NCI-H1105 treated with DMSO at 0.1 percent for 48 hours (cell line): Measurements from ENCODE around the gene RUNX1.

Experiments
- DNase-seq: peaks from one replicate; lab custom pipeline; 2025; lab: John Stamatoyannopoulos, UW

The RUNX1 gene

DNA sequence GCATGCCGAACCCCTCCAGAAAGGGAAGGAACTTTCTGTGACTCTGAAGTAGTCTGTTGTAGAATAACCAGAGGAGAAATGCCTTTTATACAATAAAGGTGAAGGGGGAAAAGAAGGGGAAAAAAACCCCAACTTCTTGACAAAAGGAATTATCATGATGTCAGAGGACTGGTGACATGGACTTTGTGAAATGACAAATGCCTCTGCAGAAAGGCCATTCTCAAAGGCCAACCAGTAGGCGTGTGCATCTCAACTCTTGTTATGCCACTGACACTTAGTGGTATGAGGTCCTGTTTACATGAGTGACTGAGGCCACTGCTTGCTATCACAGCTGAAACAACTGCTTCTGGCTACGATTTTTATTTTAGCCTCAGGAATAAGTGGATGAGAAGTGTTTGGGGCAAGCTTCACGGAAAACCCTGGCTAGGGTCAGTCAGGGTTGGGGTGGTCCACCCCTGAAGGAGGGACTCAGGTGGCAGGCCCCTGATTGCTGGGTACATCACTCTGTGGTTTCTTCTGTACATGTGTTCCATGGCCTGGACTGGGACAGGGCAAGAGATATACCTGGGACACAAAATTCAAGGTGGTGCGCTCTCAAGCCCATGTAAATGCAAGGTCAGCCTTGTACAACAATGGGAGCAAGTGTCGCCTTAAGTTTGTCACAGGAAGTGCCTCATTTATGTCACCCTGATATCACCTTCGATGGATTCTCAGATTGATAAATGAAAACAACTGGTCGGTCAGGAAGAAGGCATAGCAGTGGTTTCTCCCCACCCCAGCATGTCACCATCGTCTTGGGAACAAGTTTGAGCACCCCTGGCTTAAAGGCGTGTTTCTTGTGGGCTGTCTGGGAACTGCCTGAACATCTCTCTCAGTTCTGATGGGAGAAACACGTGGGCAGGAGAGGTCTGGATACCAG is 12.4 kb downstream of the RUNX1 start:
- DNase-seq: no peak

DNA sequence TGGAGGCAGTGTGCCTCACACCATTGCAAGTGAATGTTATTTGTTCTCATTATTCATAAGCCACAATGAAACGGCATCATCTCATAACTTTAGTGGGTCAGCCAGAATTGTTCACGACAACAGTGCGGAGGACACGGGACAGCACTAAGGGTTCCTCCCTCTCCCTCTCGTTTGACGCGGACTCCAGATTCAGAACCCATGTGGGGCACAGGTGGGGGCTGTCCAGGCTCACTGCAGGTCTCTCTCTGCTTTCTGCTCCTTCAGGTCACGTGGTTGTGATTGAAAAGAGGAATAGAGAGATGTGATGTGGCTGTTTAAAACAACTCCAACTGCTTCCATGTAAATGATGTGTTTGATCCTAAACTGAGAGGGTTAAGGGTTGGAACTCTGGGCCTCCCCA is 13.5 kb downstream of the RUNX1 start:
- no peak for DNase-seq

DNA sequence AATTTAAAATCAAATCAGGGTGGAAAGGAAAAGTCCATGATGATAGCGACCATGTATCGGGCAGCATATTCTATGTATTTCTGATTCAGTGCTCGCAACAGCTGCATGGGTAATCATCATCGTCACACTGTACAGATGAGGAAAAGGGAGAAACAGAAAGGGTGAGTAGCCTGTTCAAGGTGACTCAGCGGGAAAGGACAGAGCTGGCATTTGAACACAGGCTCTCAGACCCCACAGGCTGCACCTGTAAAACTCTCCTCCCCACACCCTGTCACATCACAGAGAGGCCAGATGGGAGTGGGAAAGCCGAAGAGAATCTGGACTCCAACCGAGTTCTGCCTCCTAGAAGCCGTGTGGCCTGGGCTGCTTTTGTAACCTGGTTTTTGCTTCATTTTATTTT is 14.0 kb downstream of the RUNX1 start:
- DNase-seq: no peak

DNA sequence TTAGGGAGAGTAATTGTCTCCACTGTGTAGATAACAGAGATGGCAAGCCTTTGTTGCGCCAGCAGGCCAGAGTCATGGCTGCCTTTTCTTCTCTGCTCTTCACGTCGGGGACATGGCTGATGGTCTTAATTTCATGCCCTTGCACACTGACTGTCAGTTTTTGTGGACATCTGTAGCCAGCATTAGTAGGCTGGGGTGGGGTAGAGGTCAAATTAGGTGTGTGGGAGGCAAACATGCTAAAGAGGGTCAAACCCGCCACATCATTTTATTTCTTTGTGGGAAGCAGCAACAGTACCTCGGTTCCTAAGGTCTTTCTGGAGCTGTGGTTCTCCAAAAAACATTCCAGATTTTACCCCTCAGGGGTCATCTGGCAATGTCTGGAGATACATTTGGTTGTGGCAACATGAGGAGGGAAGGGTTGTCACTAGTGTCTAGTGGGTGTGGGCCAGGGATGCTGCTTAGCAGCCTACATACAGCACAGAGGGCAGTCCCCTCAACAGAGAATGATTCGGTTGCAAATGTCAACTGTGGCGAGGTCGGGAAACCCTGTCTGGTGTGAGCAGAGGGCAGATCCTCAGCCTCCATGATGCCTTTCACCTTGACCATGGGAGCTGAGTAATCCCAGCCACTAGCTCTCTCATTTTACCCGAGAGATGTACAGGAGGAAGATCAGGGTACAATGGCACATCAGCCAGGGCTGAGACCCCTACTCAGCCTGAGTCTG is 14.7 kb downstream of the RUNX1 start:
- DNase-seq: no peak

DNA sequence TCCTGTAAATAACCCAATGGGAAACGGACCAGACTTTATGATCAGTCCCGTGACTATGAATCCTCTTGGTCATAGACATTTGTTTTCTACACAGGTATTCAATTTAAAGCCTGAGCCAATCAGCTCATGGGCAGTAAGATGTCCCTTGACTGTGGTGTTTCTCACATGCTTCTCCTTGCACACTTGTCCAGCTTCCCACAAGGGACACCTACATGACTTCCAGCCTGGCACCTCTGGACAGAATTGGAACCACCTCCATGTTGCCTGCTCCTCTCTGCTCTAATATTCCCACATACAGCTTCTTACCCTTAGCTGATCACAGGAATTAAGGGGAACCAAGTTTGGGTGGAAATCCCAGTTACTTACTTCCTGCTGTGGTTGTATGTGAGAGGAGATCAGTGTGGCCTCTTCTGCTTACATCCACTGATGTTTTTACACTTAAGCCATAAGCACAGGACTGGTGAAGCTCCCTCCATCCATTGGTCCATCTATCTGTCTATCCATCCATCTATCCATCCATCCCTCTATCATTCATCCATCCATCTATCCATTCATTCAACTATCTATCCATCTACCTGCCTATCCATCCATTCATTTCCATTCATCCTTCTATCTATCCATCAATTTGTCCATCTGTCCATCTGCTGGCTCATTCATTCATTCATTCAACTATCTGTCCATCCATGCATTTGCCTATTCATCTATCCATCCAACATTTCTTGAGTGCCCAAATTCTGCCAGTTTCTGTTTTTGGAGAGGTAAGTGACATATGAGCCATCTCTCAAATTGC is 16.4 kb downstream of the RUNX1 start:
- no peak for DNase-seq

DNA sequence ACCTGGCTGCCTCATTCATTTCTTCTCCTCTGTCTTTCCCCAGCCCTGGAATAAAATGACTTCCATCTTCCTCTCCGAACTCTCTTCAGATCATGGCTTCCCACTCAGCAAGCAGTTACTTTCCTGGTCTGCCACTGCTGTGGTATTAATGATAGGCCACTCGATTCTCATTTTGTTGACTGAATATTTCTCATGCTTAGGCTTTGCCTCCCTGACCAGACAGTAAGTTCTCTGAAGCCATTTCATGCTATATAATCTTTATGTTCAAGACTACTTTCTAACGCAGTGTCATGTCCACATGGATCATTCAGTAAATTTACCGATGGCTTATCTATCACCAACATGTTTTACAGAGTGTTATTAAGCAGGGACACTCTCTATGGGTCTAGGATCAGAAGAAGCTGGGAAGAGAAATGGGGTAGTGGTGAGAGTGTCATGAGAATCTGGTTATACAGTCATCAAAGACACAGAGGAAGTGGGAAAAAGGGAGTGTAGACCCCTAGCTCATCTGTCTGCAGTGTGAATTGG is 20.6 kb downstream of the RUNX1 start:
- no peak for DNase-seq

DNA sequence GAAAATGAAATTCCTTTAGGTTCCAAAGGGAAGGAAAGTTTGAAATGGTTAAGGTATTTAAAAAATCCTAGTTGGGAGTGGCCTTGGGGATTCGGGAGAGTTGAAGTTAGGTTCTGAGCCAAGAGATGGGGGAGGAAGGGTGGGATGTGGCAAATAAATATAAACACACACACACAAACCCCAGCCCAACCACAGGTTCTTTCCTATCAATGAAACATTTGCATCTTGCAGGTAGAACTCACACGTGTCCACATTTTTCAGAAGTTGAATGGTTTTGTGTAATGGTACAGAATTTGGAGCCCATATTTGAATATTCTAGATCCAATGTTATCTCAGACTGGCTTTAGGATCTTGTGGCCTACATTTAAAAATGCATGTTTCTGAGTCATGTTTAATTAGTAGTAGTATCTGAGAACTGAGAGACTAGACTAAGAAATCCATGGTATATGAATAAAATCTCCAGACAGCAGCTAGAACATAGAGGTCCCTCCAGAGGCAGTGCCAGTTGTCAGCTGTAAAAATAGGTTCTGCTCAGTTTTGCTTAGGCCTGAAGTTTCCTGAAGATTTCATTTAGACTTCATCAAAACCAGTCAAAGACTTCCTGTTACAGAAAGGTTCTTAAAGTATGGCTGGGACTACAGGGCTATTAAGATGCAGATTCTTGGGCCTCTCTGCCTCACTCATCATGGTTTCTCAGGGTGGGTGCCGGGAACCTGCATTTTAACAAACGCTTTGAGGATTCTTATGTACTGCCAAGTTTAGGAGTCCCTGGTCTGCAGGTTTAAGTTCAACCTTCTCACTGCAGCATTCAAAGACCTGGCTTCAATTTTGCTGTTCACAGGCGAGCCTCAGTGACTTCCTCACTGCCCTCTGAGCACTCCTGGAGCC is 21.3 kb downstream of the RUNX1 start:
- DNase-seq: no peak

DNA sequence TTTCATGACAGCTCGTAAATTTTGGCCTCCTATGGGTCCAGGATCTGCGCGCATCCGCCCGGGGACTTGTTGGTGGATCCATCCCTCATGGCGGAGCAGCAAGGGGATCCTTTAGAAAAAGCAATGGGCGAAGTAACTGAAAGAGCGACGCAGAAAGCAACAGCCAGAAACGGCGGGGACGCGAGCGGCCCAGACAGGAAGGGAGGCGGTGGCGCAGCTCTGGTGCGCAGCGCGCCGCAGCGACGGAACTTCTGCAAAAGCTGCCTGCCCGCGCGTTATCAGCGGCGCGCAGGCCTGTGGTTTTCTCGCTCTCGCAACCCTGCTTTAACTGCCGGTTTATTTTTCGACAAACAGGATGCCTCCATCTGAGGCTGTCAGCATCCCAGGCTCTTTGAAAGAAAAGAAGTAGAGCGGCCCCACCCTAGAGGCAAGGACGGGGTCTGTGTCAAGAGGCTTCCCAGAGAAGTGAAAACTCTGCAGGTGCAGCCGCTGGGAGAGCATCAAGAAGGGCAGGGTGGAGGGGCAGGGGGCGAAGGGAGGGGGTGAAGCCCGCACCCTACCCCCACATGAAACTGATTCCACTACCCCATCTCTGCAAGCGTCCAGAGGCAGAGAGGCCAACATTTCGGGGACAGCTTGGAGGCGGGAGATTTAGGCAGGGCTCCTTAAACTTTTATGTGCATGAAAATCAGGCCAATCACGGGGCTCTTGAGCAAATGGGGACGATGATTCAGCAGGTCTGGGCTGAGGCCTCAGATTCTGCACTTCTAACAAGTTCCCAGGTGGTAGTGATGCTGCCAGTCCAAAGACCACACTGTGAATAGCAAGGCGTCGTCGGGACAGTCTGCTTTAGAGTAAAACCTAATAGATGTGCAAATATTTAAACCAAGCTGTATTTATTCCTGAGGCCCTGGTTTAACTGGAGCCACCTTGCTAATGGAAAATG is 22.2 kb downstream of the RUNX1 start:
- no peak for DNase-seq

DNA sequence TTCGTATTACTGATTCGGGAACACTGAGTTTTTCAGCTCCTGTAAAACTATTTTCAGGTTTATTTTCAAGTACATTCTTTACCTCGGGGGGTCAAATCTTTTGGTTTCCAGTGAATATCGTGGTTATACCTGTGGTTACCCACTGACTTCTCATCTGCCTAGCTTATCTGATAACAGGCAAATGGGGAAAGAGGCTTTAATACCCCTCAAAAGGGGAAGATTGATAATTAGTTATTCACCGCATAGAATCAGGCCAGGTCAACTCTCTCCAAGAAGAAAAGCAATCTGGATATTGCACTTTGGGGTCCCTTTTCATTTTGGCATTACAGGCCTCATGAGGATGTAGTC is 23.0 kb downstream of the RUNX1 start:
- DNase-seq: no peak

DNA sequence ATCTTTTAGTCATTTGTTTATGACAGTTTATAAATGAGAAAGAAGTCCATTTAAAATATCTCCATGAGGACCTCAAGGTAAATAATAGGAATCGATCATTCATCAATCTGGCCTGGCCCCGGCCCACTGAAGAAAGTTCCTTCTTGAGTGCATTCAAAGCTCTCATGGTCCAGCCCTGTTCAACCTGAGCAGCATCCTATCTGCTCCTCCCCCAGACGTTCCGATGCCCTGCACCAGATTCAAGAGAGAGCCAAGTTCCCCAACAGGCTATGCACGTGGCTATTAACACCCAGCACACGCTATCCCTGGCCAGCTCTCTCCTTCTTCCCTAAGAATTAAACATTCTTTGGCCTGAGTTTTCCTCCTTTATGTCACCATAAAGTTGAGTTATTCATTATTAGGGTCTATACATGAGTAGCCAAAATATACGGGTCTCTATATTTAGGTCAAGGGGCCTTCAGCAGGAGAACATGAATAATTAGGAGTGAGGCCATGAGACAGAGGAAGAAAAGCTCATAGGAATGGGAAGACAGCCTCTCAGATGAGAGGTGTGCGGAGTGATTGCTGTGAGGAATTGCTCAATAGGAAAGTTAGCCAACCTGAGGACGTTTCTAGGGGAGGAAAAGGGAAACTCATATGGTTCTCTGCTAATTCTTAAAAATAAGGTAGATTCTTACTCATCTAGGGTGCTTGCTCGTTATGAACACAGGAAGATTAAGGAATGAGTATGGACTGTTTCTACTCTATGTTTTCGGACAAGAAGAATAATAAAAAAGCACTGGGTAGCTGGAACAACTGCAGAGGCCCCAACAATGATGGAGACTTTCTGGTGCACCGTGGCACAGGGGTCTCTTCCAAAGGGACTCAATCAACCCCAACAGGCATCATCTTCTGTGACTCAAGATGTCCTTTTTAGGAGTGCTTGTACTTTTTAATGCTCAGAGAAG is 23.6 kb downstream of the RUNX1 start:
- no peak for DNase-seq

DNA sequence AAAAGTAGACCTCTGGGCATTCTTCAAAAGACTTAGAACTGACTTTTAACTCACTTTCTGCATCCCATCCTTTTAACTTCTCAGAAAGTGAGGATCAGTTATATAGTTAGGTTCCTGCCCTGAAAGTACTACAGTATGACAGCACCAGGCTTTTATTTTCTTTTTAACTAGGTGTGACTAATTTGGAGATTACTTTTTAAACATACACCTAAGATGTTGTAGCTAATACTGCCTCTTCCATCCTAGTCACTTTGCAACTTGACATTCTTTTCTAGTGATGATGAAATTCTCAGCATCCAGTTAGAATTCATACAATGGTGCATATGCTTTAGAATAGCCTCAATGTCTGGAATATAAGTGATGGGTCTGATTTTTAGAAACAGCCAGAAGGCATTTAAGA is 24.6 kb downstream of the RUNX1 start:
- no peak for DNase-seq

DNA sequence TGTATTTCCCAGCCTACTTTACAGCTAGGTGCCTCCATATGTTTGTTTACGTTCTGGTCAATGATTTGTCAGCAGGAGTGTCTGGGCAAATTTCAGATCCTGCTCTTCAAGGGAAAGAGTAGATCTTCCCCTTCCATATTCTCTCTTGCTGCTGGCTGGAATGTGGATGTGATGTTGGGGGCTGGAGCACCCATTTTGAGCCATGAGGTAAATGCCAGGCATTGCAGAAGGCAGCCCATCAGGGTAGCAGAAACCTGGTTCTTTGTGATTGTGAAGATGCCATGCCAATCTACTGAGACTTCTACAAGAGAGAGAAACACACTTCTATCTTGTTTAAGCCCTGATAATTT is 25.1 kb downstream of the RUNX1 start:
- no peak for DNase-seq

DNA sequence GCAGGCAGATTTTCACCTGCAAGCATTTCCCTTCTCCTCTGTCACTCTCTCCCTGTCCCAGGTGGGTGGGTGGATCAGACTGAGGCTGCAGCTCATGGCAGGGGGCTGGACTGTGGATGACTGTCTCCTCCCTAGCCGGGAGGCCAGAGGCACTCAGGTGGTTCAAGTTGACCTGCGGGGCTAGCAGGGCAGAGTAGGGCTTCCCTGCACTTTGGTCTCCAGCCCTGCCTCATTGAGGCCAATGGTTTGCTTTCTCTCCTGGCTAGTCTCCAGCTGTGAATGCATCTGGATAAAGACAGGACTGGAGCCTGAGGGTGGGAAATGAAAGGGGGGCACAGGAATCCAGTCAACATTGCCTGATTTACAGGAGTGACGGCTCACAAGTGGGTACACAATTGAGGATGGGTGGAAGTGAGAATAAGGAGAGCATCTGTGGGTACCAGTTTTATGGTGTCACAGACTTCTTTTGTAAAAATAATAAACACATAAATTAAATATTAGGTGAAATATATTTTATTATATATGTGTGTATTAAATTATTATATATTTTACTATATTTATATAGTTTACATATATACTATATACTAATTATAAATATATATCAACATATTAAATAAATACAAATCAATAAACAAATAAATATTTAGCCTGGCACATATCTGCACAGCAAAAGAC is 25.6 kb downstream of the RUNX1 start:
- DNase-seq: no peak

DNA sequence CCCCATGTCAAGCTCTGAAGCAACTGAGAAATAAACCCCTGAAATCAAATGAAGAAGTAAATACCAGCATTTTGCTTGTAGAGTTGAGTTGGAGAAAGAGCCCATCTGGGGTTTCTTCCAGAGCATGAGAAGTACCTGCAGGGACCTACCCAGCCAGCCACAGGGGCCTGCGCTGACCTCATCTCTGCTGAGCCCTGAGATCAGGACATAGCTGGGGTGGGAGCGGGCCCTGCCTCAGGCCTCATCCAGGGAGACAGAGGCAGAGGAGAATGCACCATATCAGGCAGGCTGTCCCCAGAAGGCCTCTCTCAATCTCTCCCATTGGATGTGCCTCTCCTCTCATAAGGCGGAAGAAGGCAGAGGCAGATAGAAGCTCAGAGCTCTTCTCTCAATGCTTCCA is 27.6 kb downstream of the RUNX1 start:
- DNase-seq: no peak

DNA sequence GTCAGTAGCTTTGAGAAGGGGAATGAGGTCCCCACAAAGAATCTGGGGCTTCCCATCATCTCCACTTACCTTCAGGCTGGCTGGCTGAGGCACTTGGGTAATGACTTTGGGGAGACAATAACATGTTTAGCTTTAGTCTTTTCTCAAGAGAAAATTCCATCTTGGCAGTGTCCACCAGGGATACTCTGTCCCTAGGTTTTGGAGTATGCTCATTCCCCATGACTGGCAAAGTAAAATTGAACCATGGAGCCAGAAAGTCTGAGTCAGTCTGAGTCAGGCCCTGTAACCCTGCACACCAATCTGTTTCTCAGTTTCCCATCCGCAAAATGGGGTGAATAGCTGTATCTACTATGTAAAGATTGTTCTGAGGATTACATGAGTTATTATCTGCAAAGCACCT is 28.2 kb downstream of the RUNX1 start:
- no peak for DNase-seq

DNA sequence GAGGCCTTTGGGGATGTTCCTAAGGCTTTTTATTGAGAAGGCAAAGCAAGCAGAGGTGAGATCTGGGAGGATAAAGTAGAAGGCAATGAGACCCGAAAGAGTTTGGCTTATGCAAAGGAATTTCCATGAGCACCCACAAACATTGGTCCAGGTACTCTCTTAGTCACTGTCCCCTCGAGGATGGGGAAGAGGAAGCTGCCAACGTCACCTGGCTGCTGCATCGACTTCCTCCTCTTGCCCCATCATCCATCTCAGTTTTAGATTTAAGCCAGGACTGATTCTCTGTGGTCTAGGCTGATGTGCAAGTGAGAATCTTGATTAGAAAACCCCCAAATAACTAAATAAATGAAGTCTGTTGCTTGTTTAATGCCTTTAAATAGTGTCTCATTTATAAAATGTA is 28.7 kb downstream of the RUNX1 start:
- DNase-seq: no peak

DNA sequence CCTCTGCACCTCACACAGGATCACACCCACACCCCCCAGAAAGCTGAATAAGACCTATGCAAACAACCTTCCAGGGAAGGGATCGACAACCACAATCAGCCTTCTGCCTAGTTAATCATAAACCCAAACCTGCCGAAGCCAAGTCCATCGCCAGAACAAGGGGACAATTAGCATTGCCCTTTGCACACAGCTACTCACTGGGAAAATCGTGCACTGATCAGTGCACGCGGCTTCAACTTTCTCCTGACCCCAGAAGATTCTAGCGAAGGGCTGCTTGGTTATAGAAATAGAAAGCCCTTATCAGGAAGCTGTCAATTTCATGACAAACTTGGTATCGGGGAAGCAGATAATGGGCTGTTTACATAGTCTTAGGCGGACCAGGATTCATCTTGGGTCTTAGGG is 29.5 kb downstream of the RUNX1 start:
- no peak for DNase-seq

DNA sequence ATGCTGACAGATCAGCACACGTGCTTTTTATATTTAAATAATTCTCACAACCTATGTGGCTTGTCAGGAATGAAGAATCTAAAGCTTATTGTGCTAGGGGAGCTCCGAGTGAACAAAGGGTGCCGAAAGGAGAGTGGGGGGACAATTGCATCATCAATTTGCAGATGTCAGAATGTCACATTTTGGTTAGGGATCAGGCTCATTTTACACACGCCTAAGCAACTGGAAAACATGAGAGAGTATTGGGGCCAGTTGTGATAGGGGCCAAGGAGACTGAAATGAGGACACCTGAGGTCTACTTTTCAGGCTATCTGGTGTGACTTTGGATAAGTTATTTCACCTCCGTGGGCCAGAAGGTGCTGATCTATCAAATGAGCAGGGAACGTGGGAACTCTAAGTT is 31.8 kb downstream of the RUNX1 start:
- no peak for DNase-seq
